Heart left ventricle (tissue), 16 donors: ENCODE measurements around the gene PDGFRB. TPM values are rescaled to one million over a fixed set of nuclear protein-coding genes. Genes with fewer than 3 reads are reported as not detected.

Source experiments
- ATAC-seq, 4 donors: fragments of 200-7000 bp; cut with Tn5 transposase; one replicate each; pipeline ENCODE4 v1.9.1; 2020 to 2022; ENCODE audit warnings: moderate library complexity in 4 of 4, mild to moderate bottlenecking in 3 of 4, moderate number of reproducible peaks in 1 of 4
- DNase-seq, 5 donors: peaks; one replicate each; pipeline ENCODE4 v3.0.0-alpha.2; 2020
- H3K27ac ChIP-seq, 12 donors: fragments of 200-600 bp; sonication (generic) in 4 of 12; one replicate each; pipeline versions ENCODE4 v1.5.0 to v1.8.0; 2016 to 2022; ENCODE audit warnings: mild to moderate bottlenecking in 2 of 12
- H3K27me3 ChIP-seq, 9 donors: fragments of 200-600 bp; sonication (generic) in 2 of 9; one replicate each; pipeline versions ENCODE4 v1.5.1 to v1.8.0; 2016 to 2022; ENCODE audit warnings: mild to moderate bottlenecking in 3 of 9
- H3K36me3 ChIP-seq, 9 donors: fragments of 200-600 bp; sonication (generic) in 2 of 9; one replicate each; pipeline versions ENCODE4 v1.5.0 to v1.8.0; 2018 to 2022; ENCODE audit warnings: mild to moderate bottlenecking in 2 of 9
- H3K4me1 ChIP-seq, 12 donors: fragments of 200-600 bp; sonication (generic) in 4 of 12; one replicate each; pipeline versions ENCODE4 v1.5.0 to v1.8.0; 2016 to 2022; ENCODE audit warnings: mild to moderate bottlenecking in 3 of 12
- H3K4me3 ChIP-seq, 12 donors: fragments of 200-600 bp; sonication (generic) in 4 of 12; one replicate each; pipeline versions ENCODE4 v1.5.0 to v1.8.0; 2017 to 2022; ENCODE audit warnings: mild to moderate bottlenecking in 9 of 12, moderate library complexity in 4 of 12
- H3K9me3 ChIP-seq, 12 donors: fragments of 200-600 bp; sonication (generic) in 4 of 12; one replicate each; pipeline versions ENCODE4 v1.5.0 to v1.8.0; 2016 to 2022; ENCODE audit warnings: mild to moderate bottlenecking in 1 of 12
- POLR2A ChIP-seq, 2 donors: fragments of 450-650 bp; IDR thresholded peaks; one replicate each; pipeline ENCODE4 v1.6.1; 2017; ENCODE audit warnings: antibody characterized with exemption in 2 of 2, mild to moderate bottlenecking in 2 of 2, moderate library complexity in 2 of 2
- WGBS, 4 donors: extraction: QIAGEN DNeasy Blood & Tissue Kit in 2 of 4; methylation state at CpG; one replicate each; pipeline versions ENCODE4 v1.1.5 to v1.1.7; 2013 to 2018; 5-methylcytosine and 5-hydroxymethylcytosine counted together
- intact Hi-C, 10 donors: fragments of 100-400 bp; cut with DNase I; formaldehyde crosslinking; loops; one replicate each; pipeline versions ENCODE4 v1.11.1 to v1.14.2; 2022
- polyA plus RNA-seq, 2 donors: library from polyadenylated mRNA; stranded (reverse); fragments of 200-250 nt; gene quantifications; one replicate each; pipeline ENCODE4 v1.2.3, GENCODE V29; 2013
- total RNA-seq, 9 donors: library from RNA; depleted of rRNA in 2 of 9; stranded (reverse); fragments of >200 nt in 2 of 9; fragmentation: NEBNext Ultra II Directional in 3 of 9; extraction: Animal tissue kit (Norgen Biotek cat#: 25700) in 3 of 9; gene quantifications; one replicate each; pipeline versions ENCODE4 v1.1.0 to v1.2.4, GENCODE V29; 2016 to 2023
- TF ChIP-seq, protein P1 (sequence below), 12 donors: fragments of 200-600 bp; sonication (generic) in 4 of 12; IDR thresholded peaks; one replicate each; pipeline versions ENCODE4 v1.5.0 to v1.8.0; 2018 to 2022; ENCODE audit warnings: antibody characterized with exemption in 12 of 12, mild to moderate bottlenecking in 5 of 12
- donor health status: ischemic (EF 13 %, LVEDD 7.1; RV severe dilation, severe dysfunction).
- donor health status: healthy with polysubstance abuse.
- donor health status: DM: no; HTN: yes; CAD: no.
- donor health status: DM: no; HTN: no; CAD: no.
- donor health status: ischemic (EF 25% LVEDD 6.9; RV normal size, moderate dysfunction).
- donor health status: ischemic (EF 25% LVEDD 5.7; RV mildly dilated, moderate dysfunction).
- donor health status: healthy.
- donor health status: DM: yes; HTN: yes; CAD: no.
- donor health status: ischemic (EF 35%, LVEDD 5.7; RV mildly dilated, moderate dysfunction).
- donor health status: nonischemic (EF 11% LVEDD 7.7; RV severe dilation, severe dysfunction).
- donor health status: DM: yes; HTN: yes; CAD: no.
- donor health status: PGD.
- donor health status: ischemic (EF 29% LVEDD 5.4; RV normal size, mild dysfunction).
- donor health status: nonischemic (EF 23%, LVEDD 6.1; RV moderate dilation, normal function).

PDGFRB gene
- total and polyA plus RNA-seq, 11 donors = 27.6 to 112 (median 45.6) TPM

DNA sequence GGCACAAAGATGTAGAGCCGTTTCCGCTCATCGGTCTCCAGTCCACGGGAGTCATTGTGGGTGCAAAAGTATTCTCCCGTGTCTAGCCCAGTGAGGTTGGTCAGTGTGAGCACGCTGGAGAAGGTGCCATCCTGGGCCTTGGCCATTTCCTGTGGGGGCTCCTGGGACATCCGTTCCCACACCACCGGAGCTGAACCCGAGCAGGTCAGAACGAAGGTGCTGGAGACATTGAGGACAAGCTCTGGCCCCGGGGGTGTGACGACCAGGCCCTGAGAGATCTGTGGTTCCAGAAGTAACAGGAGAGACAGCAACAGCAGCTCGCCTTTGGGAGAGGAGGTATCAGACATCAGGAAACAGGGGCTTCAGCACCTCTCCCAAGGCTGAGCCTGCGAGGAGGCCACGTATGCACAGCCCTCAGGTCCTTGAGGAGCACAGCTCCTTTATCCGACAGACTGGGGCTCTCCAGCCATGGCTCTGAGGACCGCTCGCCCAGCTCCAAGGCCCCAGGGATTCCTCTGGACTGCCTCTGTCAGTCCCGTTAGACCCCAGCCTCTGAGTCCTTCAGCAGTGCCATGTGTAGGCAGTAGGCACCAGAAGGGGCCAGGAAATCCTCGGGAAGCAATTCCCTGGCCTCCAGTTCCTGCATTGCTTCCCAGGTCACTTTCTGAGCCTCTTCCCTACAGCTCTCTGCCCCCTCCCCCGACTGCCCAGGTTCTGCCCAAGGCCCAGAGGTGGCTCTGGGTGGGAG is 19.9 kb downstream of the PDGFRB start:
- H3K27me3 ChIP-seq = no peaks in the 10 kb centered on the region
- H3K27ac ChIP-seq = peak overlapping the region; percentile 14 to 96 (median 80)
- TF ChIP-seq, protein P1, sequence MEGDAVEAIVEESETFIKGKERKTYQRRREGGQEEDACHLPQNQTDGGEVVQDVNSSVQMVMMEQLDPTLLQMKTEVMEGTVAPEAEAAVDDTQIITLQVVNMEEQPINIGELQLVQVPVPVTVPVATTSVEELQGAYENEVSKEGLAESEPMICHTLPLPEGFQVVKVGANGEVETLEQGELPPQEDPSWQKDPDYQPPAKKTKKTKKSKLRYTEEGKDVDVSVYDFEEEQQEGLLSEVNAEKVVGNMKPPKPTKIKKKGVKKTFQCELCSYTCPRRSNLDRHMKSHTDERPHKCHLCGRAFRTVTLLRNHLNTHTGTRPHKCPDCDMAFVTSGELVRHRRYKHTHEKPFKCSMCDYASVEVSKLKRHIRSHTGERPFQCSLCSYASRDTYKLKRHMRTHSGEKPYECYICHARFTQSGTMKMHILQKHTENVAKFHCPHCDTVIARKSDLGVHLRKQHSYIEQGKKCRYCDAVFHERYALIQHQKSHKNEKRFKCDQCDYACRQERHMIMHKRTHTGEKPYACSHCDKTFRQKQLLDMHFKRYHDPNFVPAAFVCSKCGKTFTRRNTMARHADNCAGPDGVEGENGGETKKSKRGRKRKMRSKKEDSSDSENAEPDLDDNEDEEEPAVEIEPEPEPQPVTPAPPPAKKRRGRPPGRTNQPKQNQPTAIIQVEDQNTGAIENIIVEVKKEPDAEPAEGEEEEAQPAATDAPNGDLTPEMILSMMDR (IDR thresholded peaks at IDR 0.05) = no peak
- TF ChIP-seq POLR2A (IDR thresholded peaks at IDR 0.05) = no peak
- DNase-seq (no peak), ATAC-seq (no peak)
- peaks cover 0 to 61% (median 4%) of the 10 kb centered on the region in 9 donors for H3K36me3 ChIP-seq
- intact Hi-C loops = loop anchor here in 4 of 10 donors (10.0 kb wide), 2 partner anchors 219 to 299 kb away; partner anchors contain the start of gene TCOF1 (in 1 of the 4)
- H3K4me1 ChIP-seq = peaks cover 2 to 91% (median 49%) of the 10 kb centered on the region in 12 donors
- no peak overlapping the region for H3K4me3 ChIP-seq
- H3K9me3 ChIP-seq = no peaks in the 10 kb centered on the region
- WGBS, 4 donors = 72 to 80% (median 77%) methylated on average over 14 to 21 of the region's 21 CpGs

DNA sequence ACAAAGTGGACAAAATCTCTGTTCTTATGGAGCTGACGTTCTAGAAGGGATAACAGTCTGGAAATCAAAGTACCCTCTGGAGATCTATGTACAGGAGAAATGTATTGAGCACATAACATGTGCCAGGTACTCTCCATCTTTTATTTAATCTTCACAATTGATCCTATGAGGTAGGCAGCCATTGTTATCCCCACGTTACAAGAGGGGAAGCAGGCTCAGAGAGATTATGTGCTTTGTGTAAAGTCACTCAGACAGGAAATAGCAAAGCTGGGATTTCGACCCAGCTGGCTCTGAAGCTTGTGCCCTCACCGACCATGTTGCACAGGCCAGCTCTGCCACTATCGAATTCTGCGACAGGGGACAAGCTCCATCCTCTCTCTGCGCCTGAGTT is 21.5 kb downstream of the PDGFRB start:
- intact Hi-C loops = loop anchor here in 4 of 10 donors (10.0 kb wide), 2 partner anchors 221 to 301 kb away; partner anchors contain the start of gene TCOF1 (in 1 of the 4)

DNA sequence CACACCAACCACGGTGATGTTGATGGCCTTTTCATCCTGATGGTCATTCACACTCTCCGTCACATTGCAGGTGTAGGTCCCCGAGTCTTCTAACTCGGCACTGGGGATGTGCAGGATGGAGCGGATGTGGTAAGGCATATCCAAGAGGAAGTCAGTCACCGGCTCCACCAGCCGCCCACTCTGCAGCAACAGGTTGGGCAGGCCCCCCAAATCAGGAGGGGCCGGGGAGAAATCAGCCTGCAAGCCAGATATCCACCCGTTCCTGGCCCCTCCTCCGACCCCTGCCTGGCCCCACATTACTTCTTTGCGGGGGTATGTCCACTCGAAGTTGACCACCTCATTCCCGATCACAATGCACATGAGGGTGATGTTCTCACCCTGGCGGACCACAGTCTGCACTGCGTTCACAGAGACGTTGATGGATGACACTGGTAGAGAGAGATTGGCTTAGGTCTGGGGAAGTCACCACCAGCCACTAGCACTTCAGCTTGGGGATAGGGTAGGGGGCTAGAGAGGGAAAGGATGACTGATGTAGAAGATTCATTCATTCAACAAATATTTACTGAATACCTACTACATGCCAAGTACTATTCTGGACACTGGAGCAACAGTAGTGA is 22.0 kb downstream of the PDGFRB start:
- Histone ChIP-seq H3K27me3 (no peaks in the 10 kb centered on the region), H3K9me3 (no peaks in the 10 kb centered on the region), H3K4me1 (peaks cover 2 to 86% (median 41%) of the 10 kb centered on the region in 12 donors), H3K27ac (peak overlapping the region in 8 of 12 donors; percentile 1 to 94 (median 43)), H3K36me3 (peaks cover 0 to 74% (median 7%) of the 10 kb centered on the region in 9 donors), H3K4me3 (no peak overlapping the region)
- 66 to 77% (median 71%) methylated on average over 14 to 16 of the region's 16 CpGs for WGBS, 4 donors
- no peak for TF ChIP-seq POLR2A (IDR thresholded peaks at IDR 0.05)
- TF ChIP-seq, protein P1 (IDR thresholded peaks at IDR 0.05) = no peak
- intact Hi-C loops = loop anchor here in 5 of 10 donors (2.0 to 10.0 kb wide), 3 partner anchors 83 to 301 kb away; partner anchors contain the start of gene TCOF1 (in 1 of the 5)
- ATAC-seq = no peak
- peak in 1 of 5 donors; percentile 40 for DNase-seq

More for the DNA sequence above, 21.5 kb downstream of the PDGFRB start:
- Histone ChIP-seq H3K4me3 (no peak overlapping the region), H3K4me1 (peaks cover 2 to 91% (median 46%) of the 10 kb centered on the region in 12 donors), H3K27ac (peak overlapping the region in 7 of 12 donors; percentile 1 to 94 (median 53)), H3K9me3 (no peaks in the 10 kb centered on the region), H3K27me3 (no peaks in the 10 kb centered on the region), H3K36me3 (peaks cover 0 to 69% (median 7%) of the 10 kb centered on the region in 9 donors)
- DNase-seq (no peak), ATAC-seq (no peak)
- 66 to 74% (median 73%) methylated on average over 7 of the region's 7 CpGs for WGBS, 4 donors
- TF ChIP-seq POLR2A (IDR thresholded peaks at IDR 0.05) = no peak
- TF ChIP-seq, protein P1 (IDR thresholded peaks at IDR 0.05) = no peak

DNA sequence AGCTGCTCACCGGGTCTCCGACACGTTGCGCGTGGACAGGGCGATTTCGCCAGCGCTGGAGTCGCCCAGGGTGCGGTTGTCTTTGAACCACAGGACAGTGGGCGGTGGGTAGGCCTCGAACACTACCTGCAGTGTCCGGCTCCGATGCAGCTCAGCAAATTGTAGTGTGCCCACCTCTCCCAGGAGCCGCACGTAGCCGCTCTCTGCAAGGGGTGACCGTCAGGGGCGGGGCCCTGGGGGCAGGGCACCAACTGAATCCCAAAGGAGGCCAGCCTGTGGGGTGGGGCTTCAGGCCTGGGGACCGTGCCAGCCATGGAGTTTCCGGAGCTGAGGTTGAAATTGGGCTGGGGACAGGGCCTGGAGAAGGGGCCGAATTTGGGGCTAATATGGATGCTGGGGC is 22.9 kb downstream of the PDGFRB start:
- Histone ChIP-seq H3K4me1 (peaks cover 0 to 76% (median 32%) of the 10 kb centered on the region in 12 donors), H3K36me3 (peaks cover 0 to 83% (median 7%) of the 10 kb centered on the region in 9 donors), H3K27me3 (no peaks in the 10 kb centered on the region), H3K27ac (peak overlapping the region in 11 of 12 donors; percentile 17 to 94 (median 41)), H3K4me3 (no peak overlapping the region), H3K9me3 (no peaks in the 10 kb centered on the region)
- ATAC-seq (no peak), DNase-seq (no peak)
- intact Hi-C loops = loop anchor here in 5 of 10 donors (2.0 to 10.0 kb wide), 3 partner anchors 84 to 302 kb away; partner anchors contain the start of gene TCOF1 (in 1 of the 5)
- 85 to 96% (median 87%) methylated on average over 12 to 22 of the region's 22 CpGs for WGBS, 4 donors
- TF ChIP-seq, protein P1 (IDR thresholded peaks at IDR 0.05) = no peak
- no peak for TF ChIP-seq POLR2A (IDR thresholded peaks at IDR 0.05)
